ENCODE data around the gene ZER1. TPM values are rescaled to one million over a fixed set of nuclear protein-coding genes. Genes with fewer than 3 reads are reported as not detected.
A peak's percentile ranks its signal among the peaks of the same experiment; 100 is the strongest.

Gene ZER1
- total and polyA plus RNA-seq, 5 donors from 2014 or later, result 31.9 to 44.7 (median 38.1) TPM

GRCh38 chr9:128731093-128731492, 40.6 kb downstream of the ZER1 start:
- peaks cover 0 to 32% (median 6%) of the 10 kb centered on the region in 4 donors for H3K4me1 Mint-ChIP-seq
- Histone ChIP-seq H3K27me3 (ENCODE audit: control insufficient read depth, insufficient read depth, low read length) (no peaks in the 10 kb centered on the region), H3K4me1 (ENCODE audit: control insufficient read depth, insufficient read depth, low read length, poor library complexity, severe bottlenecking) (no peaks in the 10 kb centered on the region), H3K4me3 (ENCODE audit: low read depth, low read length) (no peak overlapping the region), H3K9me3 (ENCODE audit: control insufficient read depth in 2 of 2, low read length in 2 of 2) (no peaks in the 10 kb centered on the region), H3K27ac (ENCODE audit: insufficient read depth, low read length, poor library complexity, severe bottlenecking) (no peak overlapping the region), H3K36me3 (ENCODE audit: control insufficient read depth, insufficient read depth, low read length) (peaks cover 22% of the 10 kb centered on the region)
- ATAC-seq (ENCODE audit: low read depth in 2 of 2), result no peak
- no peak for DNase-seq
- H3K36me3 Mint-ChIP-seq, result peaks cover 13% of the 10 kb centered on the region
- H3K4me3 Mint-ChIP-seq, result no peak overlapping the region
- H3K9me3 Mint-ChIP-seq, result no peaks in the 10 kb centered on the region
- no peak overlapping the region for H3K27ac Mint-ChIP-seq
- H3K27me3 Mint-ChIP-seq, result no peaks in the 10 kb centered on the region

- H3K4me1 ChIP-seq (ENCODE audit: control insufficient read depth, insufficient read depth, low read length, poor library complexity, severe bottlenecking), result peaks cover 8% of the 10 kb centered on the region
- Mint-ChIP-seq H3K9me3 (no peaks in the 10 kb centered on the region), H3K27me3 (no peaks in the 10 kb centered on the region), H3K36me3 (peaks cover 7% of the 10 kb centered on the region), H3K4me1 (peaks cover 2 to 44% (median 7%) of the 10 kb centered on the region in 4 donors), H3K4me3 (no peak overlapping the region), H3K27ac (no peak overlapping the region)
- H3K4me3 ChIP-seq (ENCODE audit: low read depth, low read length), result no peak overlapping the region
- no peaks in the 10 kb centered on the region for H3K9me3 ChIP-seq (ENCODE audit: control insufficient read depth in 2 of 2, low read length in 2 of 2)
- peaks cover 18% of the 10 kb centered on the region for H3K36me3 ChIP-seq (ENCODE audit: control insufficient read depth, insufficient read depth, low read length)
- ATAC-seq (ENCODE audit: low read depth in 2 of 2) (no peak), DNase-seq (no peak)
- H3K27ac ChIP-seq (ENCODE audit: insufficient read depth, low read length, poor library complexity, severe bottlenecking), result no peak overlapping the region
- no peaks in the 10 kb centered on the region for H3K27me3 ChIP-seq (ENCODE audit: control insufficient read depth, insufficient read depth, low read length)
Observed at GRCh38 chr9:128729766-128730517, 41.8 kb downstream of the ZER1 start.

- H3K4me3 ChIP-seq (ENCODE audit: low read depth, low read length), result no peak overlapping the region
- DNase-seq (no peak), ATAC-seq (ENCODE audit: low read depth in 2 of 2) (no peak)
- Mint-ChIP-seq H3K9me3 (no peaks in the 10 kb centered on the region), H3K4me3 (no peak overlapping the region), H3K4me1 (peaks cover 3 to 50% (median 13%) of the 10 kb centered on the region in 4 donors), H3K27ac (peak overlapping the region in 2 of 3 donors; percentile 25 to 86), H3K36me3 (peaks cover 3% of the 10 kb centered on the region), H3K27me3 (no peaks in the 10 kb centered on the region)
- H3K9me3 ChIP-seq (ENCODE audit: control insufficient read depth in 2 of 2, low read length in 2 of 2), result no peaks in the 10 kb centered on the region
- H3K27ac ChIP-seq (ENCODE audit: insufficient read depth, low read length, poor library complexity, severe bottlenecking), result no peak overlapping the region
- no peaks in the 10 kb centered on the region for H3K27me3 ChIP-seq (ENCODE audit: control insufficient read depth, insufficient read depth, low read length)
- H3K36me3 ChIP-seq (ENCODE audit: control insufficient read depth, insufficient read depth, low read length), result peaks cover 12% of the 10 kb centered on the region
- peaks cover 14% of the 10 kb centered on the region for H3K4me1 ChIP-seq (ENCODE audit: control insufficient read depth, insufficient read depth, low read length, poor library complexity, severe bottlenecking)
Observed at GRCh38 chr9:128729302-128729701, 42.4 kb downstream of the ZER1 start.

- H3K27me3 ChIP-seq (ENCODE audit: control insufficient read depth, insufficient read depth, low read length), result no peaks in the 10 kb centered on the region
- DNase-seq (no peak), ATAC-seq (ENCODE audit: low read depth in 2 of 2) (no peak)
- peaks cover 9% of the 10 kb centered on the region for H3K36me3 ChIP-seq (ENCODE audit: control insufficient read depth, insufficient read depth, low read length)
- H3K27me3 Mint-ChIP-seq, result no peaks in the 10 kb centered on the region
- H3K4me3 Mint-ChIP-seq, result no peak overlapping the region
- H3K36me3 Mint-ChIP-seq, result peaks cover 1% of the 10 kb centered on the region
- peak overlapping the region in 2 of 3 donors; percentile 26 to 91 for H3K27ac Mint-ChIP-seq
- H3K9me3 ChIP-seq (ENCODE audit: control insufficient read depth in 2 of 2, low read length in 2 of 2), result no peaks in the 10 kb centered on the region
- no peaks in the 10 kb centered on the region for H3K9me3 Mint-ChIP-seq
- no peak overlapping the region for H3K27ac ChIP-seq (ENCODE audit: insufficient read depth, low read length, poor library complexity, severe bottlenecking)
- peaks cover 19% of the 10 kb centered on the region for H3K4me1 ChIP-seq (ENCODE audit: control insufficient read depth, insufficient read depth, low read length, poor library complexity, severe bottlenecking)
- H3K4me3 ChIP-seq (ENCODE audit: low read depth, low read length), result no peak overlapping the region
- H3K4me1 Mint-ChIP-seq, result peaks cover 3 to 58% (median 18%) of the 10 kb centered on the region in 4 donors
Observed at GRCh38 chr9:128728298-128728697, 43.4 kb downstream of the ZER1 start.

- H3K27me3 ChIP-seq (ENCODE audit: control insufficient read depth, insufficient read depth, low read length), result no peaks in the 10 kb centered on the region
- peak overlapping the region in 2 of 3 donors; percentile 91 to 92 for H3K27ac Mint-ChIP-seq
Observed at GRCh38 chr9:128727640-128728248, 44.0 kb downstream of the ZER1 start.

GRCh38 chr9:128724744-128725211, 46.9 kb downstream of the ZER1 start:
- Histone ChIP-seq H3K27me3 (ENCODE audit: control insufficient read depth, insufficient read depth, low read length) (no peaks in the 10 kb centered on the region), H3K27ac (ENCODE audit: insufficient read depth, low read length, poor library complexity, severe bottlenecking) (peak overlapping the region; percentile 79), H3K36me3 (ENCODE audit: control insufficient read depth, insufficient read depth, low read length) (peaks cover 5% of the 10 kb centered on the region), H3K9me3 (ENCODE audit: control insufficient read depth in 2 of 2, low read length in 2 of 2) (no peaks in the 10 kb centered on the region), H3K4me3 (ENCODE audit: low read depth, low read length) (peak overlapping the region; percentile 97), H3K4me1 (ENCODE audit: control insufficient read depth, insufficient read depth, low read length, poor library complexity, severe bottlenecking) (peaks cover 23% of the 10 kb centered on the region)
- ATAC-seq (ENCODE audit: low read depth in 2 of 2), result no peak
- H3K27ac Mint-ChIP-seq, result peak overlapping the region; percentile 92 to 97 (median 93)
- peak in 2 of 3 donors; percentile 36 to 53 for DNase-seq
- H3K4me1 Mint-ChIP-seq, result peaks cover 3 to 70% (median 21%) of the 10 kb centered on the region in 4 donors
- no peaks in the 10 kb centered on the region for H3K9me3 Mint-ChIP-seq
- H3K4me3 Mint-ChIP-seq, result peak overlapping the region; percentile 92 to 97 (median 96)
- peaks cover 4% of the 10 kb centered on the region for H3K36me3 Mint-ChIP-seq
- H3K27me3 Mint-ChIP-seq, result no peaks in the 10 kb centered on the region

More at GRCh38 chr9:128727640-128728248, 44.0 kb downstream of the ZER1 start:
- DNase-seq (no peak), ATAC-seq (ENCODE audit: low read depth in 2 of 2) (no peak)
- no peaks in the 10 kb centered on the region for H3K9me3 Mint-ChIP-seq
- no peak overlapping the region for H3K27ac ChIP-seq (ENCODE audit: insufficient read depth, low read length, poor library complexity, severe bottlenecking)
- H3K36me3 ChIP-seq (ENCODE audit: control insufficient read depth, insufficient read depth, low read length), result peaks cover 3% of the 10 kb centered on the region
- no peak overlapping the region for H3K4me3 ChIP-seq (ENCODE audit: low read depth, low read length)
- no peaks in the 10 kb centered on the region for H3K36me3 Mint-ChIP-seq
- peaks cover 3 to 63% (median 21%) of the 10 kb centered on the region in 4 donors for H3K4me1 Mint-ChIP-seq
- H3K4me3 Mint-ChIP-seq, result peak overlapping the region in 2 of 4 donors; percentile 70 to 97
- peaks cover 23% of the 10 kb centered on the region for H3K4me1 ChIP-seq (ENCODE audit: control insufficient read depth, insufficient read depth, low read length, poor library complexity, severe bottlenecking)
- no peaks in the 10 kb centered on the region for H3K27me3 Mint-ChIP-seq
- no peaks in the 10 kb centered on the region for H3K9me3 ChIP-seq (ENCODE audit: control insufficient read depth in 2 of 2, low read length in 2 of 2)

- Mint-ChIP-seq H3K4me3 (peak within 1 kb of the TSS; percentile 92 to 97 (median 96)), H3K4me1 (peaks cover 3 to 65% (median 21%) of the 10 kb centered on the region in 4 donors), H3K36me3 (peaks cover 4% of the 10 kb centered on the region), H3K27me3 (no peaks in the 10 kb centered on the region), H3K9me3 (no peaks in the 10 kb centered on the region), H3K27ac (peak within 1 kb of the TSS; percentile 92 to 97 (median 93))
- DNase-seq (peak; percentile 99 to 100 (median 99)), ATAC-seq (ENCODE audit: low read depth in 2 of 2) (peak; percentile 97)
- peak within 1 kb of the TSS; percentile 79 for H3K27ac ChIP-seq (ENCODE audit: insufficient read depth, low read length, poor library complexity, severe bottlenecking)
- no peaks in the 10 kb centered on the region for H3K9me3 ChIP-seq (ENCODE audit: control insufficient read depth in 2 of 2, low read length in 2 of 2)
- H3K27me3 ChIP-seq (ENCODE audit: control insufficient read depth, insufficient read depth, low read length), result no peaks in the 10 kb centered on the region
- H3K36me3 ChIP-seq (ENCODE audit: control insufficient read depth, insufficient read depth, low read length), result peaks cover 5% of the 10 kb centered on the region
- H3K4me3 ChIP-seq (ENCODE audit: low read depth, low read length), result peak within 1 kb of the TSS; percentile 97
- H3K4me1 ChIP-seq (ENCODE audit: control insufficient read depth, insufficient read depth, low read length, poor library complexity, severe bottlenecking), result peaks cover 23% of the 10 kb centered on the region
Observed at GRCh38 chr9:128723866-128724743, 47.6 kb downstream of the ZER1 start, which contains the start of gene ZDHHC12. ZDHHC12 (minus strand) TSS chr9:128724127; CDS start chr9:128724093, 34 bp downstream.

All from CD4-positive, CD25-positive, alpha-beta regulatory T cell (primary cell).